Measurements from ENCODE around the gene RPS15. TPM values are rescaled to one million over a fixed set of nuclear protein-coding genes. Genes with fewer than 3 reads are reported as not detected.

RPS15 gene
- total and polyA plus RNA-seq, 2 of the 13 experiments (the other 11 are each of a cell fraction or from before 2014, with no cell fraction given): 695 to 1,411 TPM

DNA sequence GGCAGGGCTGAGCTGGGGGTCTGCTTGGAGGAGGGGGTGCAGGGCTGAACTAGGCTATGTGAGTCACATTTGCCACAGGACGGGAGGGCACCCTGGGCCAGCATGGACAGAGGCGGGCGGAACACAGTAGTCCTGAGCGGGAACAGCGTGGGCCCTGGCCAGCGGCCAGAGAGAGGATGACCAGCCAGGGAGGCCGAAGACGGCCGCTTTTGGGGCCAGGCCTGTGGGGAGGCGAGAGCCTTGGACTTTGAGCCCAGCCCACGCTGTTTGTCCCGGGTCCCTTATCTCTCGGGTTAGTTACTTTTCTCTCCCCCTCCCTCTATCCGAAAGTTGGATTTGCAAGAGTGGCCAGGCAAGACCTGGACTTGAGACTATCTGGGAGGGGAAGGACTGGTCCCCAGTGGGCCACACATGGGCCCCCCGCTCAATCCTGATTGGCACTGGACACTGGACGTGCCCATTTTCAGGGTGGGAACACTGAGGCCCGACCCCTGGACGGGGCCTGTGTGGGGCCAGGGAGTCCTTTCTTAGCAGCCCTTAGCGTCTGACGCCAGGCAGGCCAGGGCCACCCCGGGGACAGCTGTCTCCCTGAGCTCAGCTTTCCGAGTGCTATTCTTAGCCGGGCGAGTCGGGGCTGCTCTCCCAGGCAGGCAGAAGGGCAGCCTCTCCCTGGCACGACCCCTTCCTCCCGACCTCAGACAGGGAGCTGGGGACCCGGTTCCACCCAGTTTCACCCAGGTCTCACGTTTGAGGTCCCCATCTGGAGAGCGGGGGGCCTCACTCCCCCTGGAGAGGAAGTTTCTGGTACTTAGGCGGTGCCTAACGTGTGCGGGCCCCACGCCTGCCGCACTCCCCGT, 37.7 kb upstream of the RPS15 start (continued):
- TF ChIP-seq ZNF501 (CRISPR knock-in tag; IDR thresholded peaks at IDR 0.05): peak; percentile 70
- TF ChIP-seq ZNF441 (CRISPR knock-in tag; IDR thresholded peaks at IDR 0.05; ENCODE audit: borderline replicate concordance): no peak
- TF ChIP-seq ZFP37 (CRISPR knock-in tag; IDR thresholded peaks at IDR 0.05; ENCODE audit: borderline replicate concordance): no peak
- TF ChIP-seq RAD51 (IDR thresholded peaks at IDR 0.05; ENCODE audit: borderline replicate concordance): no peak
- TF ChIP-seq PCBP2 (optimal IDR thresholded peaks at IDR 0.05; ENCODE audit: low read depth, low read length, poor library complexity, severe bottlenecking): no peak
- TF ChIP-seq, protein P1, sequence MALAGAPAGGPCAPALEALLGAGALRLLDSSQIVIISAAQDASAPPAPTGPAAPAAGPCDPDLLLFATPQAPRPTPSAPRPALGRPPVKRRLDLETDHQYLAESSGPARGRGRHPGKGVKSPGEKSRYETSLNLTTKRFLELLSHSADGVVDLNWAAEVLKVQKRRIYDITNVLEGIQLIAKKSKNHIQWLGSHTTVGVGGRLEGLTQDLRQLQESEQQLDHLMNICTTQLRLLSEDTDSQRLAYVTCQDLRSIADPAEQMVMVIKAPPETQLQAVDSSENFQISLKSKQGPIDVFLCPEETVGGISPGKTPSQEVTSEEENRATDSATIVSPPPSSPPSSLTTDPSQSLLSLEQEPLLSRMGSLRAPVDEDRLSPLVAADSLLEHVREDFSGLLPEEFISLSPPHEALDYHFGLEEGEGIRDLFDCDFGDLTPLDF (CRISPR knock-in tag; IDR thresholded peaks at IDR 0.05): peak; percentile 43; the same call in 1 of the 2 replicates
- TF ChIP-seq RARG (CRISPR knock-in tag; IDR thresholded peaks at IDR 0.05; ENCODE audit: low read depth): no peak
- TF ChIP-seq HMGA1 (CRISPR knock-in tag; conservative IDR thresholded peaks at IDR 0.05): no peak
- peak in 1 of 2 experiments; percentile 36; a peak in 1 of 4 replicates for TF ChIP-seq NR2F1 (CRISPR knock-in tag; IDR thresholded peaks at IDR 0.05)
- TF ChIP-seq ZNF652 (CRISPR knock-in tag; IDR thresholded peaks at IDR 0.05; ENCODE audit: borderline replicate concordance, low read depth): no peak
- TF ChIP-seq, protein P2, sequence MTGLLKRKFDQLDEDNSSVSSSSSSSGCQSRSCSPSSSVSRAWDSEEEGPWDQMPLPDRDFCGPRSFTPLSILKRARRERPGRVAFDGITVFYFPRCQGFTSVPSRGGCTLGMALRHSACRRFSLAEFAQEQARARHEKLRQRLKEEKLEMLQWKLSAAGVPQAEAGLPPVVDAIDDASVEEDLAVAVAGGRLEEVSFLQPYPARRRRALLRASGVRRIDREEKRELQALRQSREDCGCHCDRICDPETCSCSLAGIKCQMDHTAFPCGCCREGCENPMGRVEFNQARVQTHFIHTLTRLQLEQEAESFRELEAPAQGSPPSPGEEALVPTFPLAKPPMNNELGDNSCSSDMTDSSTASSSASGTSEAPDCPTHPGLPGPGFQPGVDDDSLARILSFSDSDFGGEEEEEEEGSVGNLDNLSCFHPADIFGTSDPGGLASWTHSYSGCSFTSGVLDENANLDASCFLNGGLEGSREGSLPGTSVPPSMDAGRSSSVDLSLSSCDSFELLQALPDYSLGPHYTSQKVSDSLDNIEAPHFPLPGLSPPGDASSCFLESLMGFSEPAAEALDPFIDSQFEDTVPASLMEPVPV (CRISPR knock-in tag; IDR thresholded peaks at IDR 0.05): peak; percentile 59
- TF ChIP-seq ZBTB38 (CRISPR knock-in tag; IDR thresholded peaks at IDR 0.05): no peak
- TF ChIP-seq ZNF761 (CRISPR knock-in tag; conservative IDR thresholded peaks at IDR 0.05): peak; percentile 75; the same call in 1 of the 2 replicates
- no peak for TF ChIP-seq SRF (IDR thresholded peaks at IDR 0.05; ENCODE audit: low read depth, low read length)
- TF ChIP-seq ZNF367 (CRISPR knock-in tag; IDR thresholded peaks at IDR 0.05; ENCODE audit: borderline replicate concordance): no peak
- no peak for TF ChIP-seq GTF2F1 (IDR thresholded peaks at IDR 0.05; ENCODE audit: low read length)
- TF ChIP-seq NCOA1 (CRISPR knock-in tag; IDR thresholded peaks at IDR 0.05): no peak
- no peak for TF ChIP-seq NR1H2 (CRISPR knock-in tag; IDR thresholded peaks at IDR 0.05; ENCODE audit: borderline replicate concordance, low read depth)
- TF ChIP-seq FOXC1 (CRISPR knock-in tag; IDR thresholded peaks at IDR 0.05; ENCODE audit: borderline replicate concordance): no peak
- peak; percentile 61; the same call in 1 of the 2 replicates for TF ChIP-seq FOXA3 (CRISPR knock-in tag; IDR thresholded peaks at IDR 0.05)
- TF ChIP-seq, protein P3, sequence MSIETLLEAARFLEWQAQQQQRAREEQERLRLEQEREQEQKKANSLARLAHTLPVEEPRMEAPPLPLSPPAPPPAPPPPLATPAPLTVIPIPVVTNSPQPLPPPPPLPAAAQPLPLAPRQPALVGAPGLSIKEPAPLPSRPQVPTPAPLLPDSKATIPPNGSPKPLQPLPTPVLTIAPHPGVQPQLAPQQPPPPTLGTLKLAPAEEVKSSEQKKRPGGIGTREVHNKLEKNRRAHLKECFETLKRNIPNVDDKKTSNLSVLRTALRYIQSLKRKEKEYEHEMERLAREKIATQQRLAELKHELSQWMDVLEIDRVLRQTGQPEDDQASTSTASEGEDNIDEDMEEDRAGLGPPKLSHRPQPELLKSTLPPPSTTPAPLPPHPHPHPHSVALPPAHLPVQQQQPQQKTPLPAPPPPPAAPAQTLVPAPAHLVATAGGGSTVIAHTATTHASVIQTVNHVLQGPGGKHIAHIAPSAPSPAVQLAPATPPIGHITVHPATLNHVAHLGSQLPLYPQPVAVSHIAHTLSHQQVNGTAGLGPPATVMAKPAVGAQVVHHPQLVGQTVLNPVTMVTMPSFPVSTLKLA (IDR thresholded peaks at IDR 0.05): no peak; the same call in 1 of the 2 replicates
- TF ChIP-seq ZNF232 (CRISPR knock-in tag; IDR thresholded peaks at IDR 0.05; ENCODE audit: borderline replicate concordance): no peak
- peak; percentile 40; the same call in 1 of the 2 replicates for TF ChIP-seq SOX5 (CRISPR knock-in tag; IDR thresholded peaks at IDR 0.05; ENCODE audit: borderline replicate concordance)
